ENCODE results near the gene MPRIP. TPM values are rescaled to one million over a fixed set of nuclear protein-coding genes. Genes with fewer than 3 reads are reported as not detected.

The MPRIP gene
- total RNA-seq, 4 donors from 2014 or later = 141 to 305 (median 291) TPM

DNA sequence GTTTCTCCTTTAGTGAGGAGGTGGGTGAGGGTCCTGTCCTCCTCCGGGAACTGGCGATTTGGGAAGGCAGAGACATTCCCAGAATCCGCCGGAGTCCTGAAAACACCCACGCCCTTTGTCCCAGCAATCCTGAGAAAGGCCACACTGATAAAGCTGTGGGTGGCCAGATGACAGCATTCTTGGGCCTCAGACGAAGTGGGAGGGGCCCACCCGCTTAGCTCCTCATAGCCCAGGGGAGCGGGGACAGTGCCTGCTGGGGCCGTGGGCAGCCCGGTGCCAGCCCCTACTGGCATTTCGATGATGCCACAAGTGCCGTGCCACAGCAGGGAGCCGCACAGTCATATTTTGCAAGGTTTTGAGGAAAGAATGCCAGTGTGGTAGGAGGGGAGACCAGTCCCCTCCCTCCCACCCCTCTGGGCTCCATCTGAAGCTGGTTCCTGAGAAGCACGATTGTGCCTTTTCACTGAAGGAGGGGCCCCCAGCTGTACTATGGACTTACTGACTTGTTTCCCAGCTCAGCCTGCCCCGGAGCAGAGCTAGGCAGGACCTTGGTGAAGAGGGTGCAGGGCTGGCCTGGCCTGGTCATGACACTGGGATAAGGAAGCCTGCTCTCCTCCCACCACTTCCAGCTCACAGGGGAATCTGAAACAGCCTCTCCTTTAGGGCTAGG lies 20.9 kb upstream of the MPRIP start:
- DNase-seq = peak in 1 of 3 donors; percentile 71
- peaks cover 0 to 16% (median 0%) of the 10 kb centered on the region in 4 donors for H3K4me1 ChIP-seq

DNA sequence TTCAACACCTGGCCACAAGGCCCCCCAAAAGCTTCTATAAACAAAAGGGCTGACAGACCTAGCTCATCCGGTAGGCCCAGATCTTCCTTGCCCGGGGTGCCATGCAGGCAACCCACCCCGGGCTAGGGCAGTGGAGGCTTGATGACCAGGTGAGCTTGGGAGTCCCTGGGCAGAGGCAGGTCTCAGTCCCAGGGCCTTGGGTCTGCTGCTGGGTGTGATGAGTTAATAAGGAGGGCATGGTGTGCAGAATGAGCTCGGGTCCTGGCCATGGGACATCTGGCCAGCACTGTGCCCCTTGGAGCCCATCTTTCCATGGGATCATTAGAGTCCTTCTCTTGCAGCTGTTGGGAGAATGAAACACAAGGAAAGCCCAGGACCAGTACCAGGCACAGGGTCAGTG lies 20.2 kb upstream of the MPRIP start:
- no peak overlapping the region for H3K4me3 ChIP-seq
- no peak for TF ChIP-seq POLR2A (IDR thresholded peaks at IDR 0.05)
- TF ChIP-seq, protein P1, sequence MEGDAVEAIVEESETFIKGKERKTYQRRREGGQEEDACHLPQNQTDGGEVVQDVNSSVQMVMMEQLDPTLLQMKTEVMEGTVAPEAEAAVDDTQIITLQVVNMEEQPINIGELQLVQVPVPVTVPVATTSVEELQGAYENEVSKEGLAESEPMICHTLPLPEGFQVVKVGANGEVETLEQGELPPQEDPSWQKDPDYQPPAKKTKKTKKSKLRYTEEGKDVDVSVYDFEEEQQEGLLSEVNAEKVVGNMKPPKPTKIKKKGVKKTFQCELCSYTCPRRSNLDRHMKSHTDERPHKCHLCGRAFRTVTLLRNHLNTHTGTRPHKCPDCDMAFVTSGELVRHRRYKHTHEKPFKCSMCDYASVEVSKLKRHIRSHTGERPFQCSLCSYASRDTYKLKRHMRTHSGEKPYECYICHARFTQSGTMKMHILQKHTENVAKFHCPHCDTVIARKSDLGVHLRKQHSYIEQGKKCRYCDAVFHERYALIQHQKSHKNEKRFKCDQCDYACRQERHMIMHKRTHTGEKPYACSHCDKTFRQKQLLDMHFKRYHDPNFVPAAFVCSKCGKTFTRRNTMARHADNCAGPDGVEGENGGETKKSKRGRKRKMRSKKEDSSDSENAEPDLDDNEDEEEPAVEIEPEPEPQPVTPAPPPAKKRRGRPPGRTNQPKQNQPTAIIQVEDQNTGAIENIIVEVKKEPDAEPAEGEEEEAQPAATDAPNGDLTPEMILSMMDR (IDR thresholded peaks at IDR 0.05) = no peak
- H3K4me1 ChIP-seq = peaks cover 0 to 13% (median 0%) of the 10 kb centered on the region in 4 donors
- H3K36me3 ChIP-seq = no peaks in the 10 kb centered on the region
- DNase-seq = no peak
- no peaks in the 10 kb centered on the region for H3K27me3 ChIP-seq
- no peaks in the 10 kb centered on the region for H3K9me3 ChIP-seq
- peak overlapping the region in 1 of 4 donors; percentile 27 for H3K27ac ChIP-seq

More for the DNA sequence above, 20.9 kb upstream of the MPRIP start:
- no peak overlapping the region for H3K4me3 ChIP-seq
- no peaks in the 10 kb centered on the region for H3K27me3 ChIP-seq
- TF ChIP-seq, protein P1 (IDR thresholded peaks at IDR 0.05) = no peak
- TF ChIP-seq POLR2A (IDR thresholded peaks at IDR 0.05) = peak in 1 of 2 donors; percentile 25
- peak overlapping the region in 2 of 4 donors; percentile 27 to 55 for H3K27ac ChIP-seq
- H3K36me3 ChIP-seq = no peaks in the 10 kb centered on the region
- no peaks in the 10 kb centered on the region for H3K9me3 ChIP-seq

GRCh38 chr17:17022456-17022855 lies 19.8 kb upstream of the MPRIP start:
- Histone ChIP-seq H3K27me3 (no peaks in the 10 kb centered on the region), H3K4me1 (peaks cover 0 to 13% (median 0%) of the 10 kb centered on the region in 4 donors), H3K4me3 (no peak overlapping the region), H3K9me3 (no peaks in the 10 kb centered on the region), H3K36me3 (no peaks in the 10 kb centered on the region), H3K27ac (no peak overlapping the region)
- peak in 1 of 3 donors; percentile 40 for DNase-seq
- TF ChIP-seq, protein P1 (IDR thresholded peaks at IDR 0.05) = no peak
- TF ChIP-seq POLR2A (IDR thresholded peaks at IDR 0.05) = no peak

GRCh38 chr17:17024778-17025300 lies 17.4 kb upstream of the MPRIP start:
- Histone ChIP-seq H3K4me1 (peaks cover 0 to 24% (median 0%) of the 10 kb centered on the region in 4 donors), H3K36me3 (no peaks in the 10 kb centered on the region), H3K27ac (no peak overlapping the region), H3K27me3 (no peaks in the 10 kb centered on the region), H3K9me3 (no peaks in the 10 kb centered on the region), H3K4me3 (no peak overlapping the region)
- TF ChIP-seq, protein P1 (IDR thresholded peaks at IDR 0.05) = no peak
- TF ChIP-seq POLR2A (IDR thresholded peaks at IDR 0.05) = no peak
- DNase-seq = no peak

DNA sequence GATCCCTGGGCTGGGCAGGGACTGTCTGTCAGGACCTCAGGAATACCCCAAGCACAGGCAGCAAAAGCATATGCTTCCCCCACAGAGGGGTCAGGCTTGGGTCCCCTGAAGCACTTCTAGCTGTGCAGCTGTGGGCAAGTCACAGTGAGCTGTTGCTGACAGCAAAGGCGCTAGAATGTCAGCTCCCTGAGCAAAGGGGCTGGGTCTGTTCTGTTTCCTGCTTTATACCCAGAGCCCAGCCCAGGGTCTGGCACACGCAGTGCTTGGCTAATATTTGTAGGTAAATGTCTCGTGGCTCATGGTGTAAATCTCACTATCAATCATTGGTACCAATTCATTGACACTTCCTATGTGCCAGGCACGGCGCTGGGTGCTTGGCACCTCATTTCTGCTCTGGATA lies 16.6 kb upstream of the MPRIP start:
- TF ChIP-seq, protein P1 (IDR thresholded peaks at IDR 0.05) = no peak
- no peak for TF ChIP-seq POLR2A (IDR thresholded peaks at IDR 0.05)
- no peak for DNase-seq
- Histone ChIP-seq H3K9me3 (no peaks in the 10 kb centered on the region), H3K36me3 (no peaks in the 10 kb centered on the region), H3K4me3 (no peak overlapping the region), H3K4me1 (peaks cover 0 to 24% (median 0%) of the 10 kb centered on the region in 4 donors), H3K27me3 (no peaks in the 10 kb centered on the region), H3K27ac (no peak overlapping the region)

Measured in Peyer's patch (tissue), 4 donors.